HCT116 (cell line): ENCODE results near the gene ANXA3.

Experiments
- CTCF ChIP-seq, 3 experiments: fragments of 200-600 bp in 1 of 3; sonication (generic) in 1 of 3; IDR thresholded peaks in 2 of 3; conservative IDR thresholded peaks in 1 of 3; 2 replicates each; pipeline ENCODE4 v1.5.1; 2012 to 2017; ENCODE audit warnings: low read depth in 2 of 3, low read length in 2 of 3, antibody characterized with exemption in 1 of 3, borderline replicate concordance in 1 of 3, control low read depth in 1 of 3, mild to moderate bottlenecking in 1 of 3, mixed read lengths in 1 of 3, mixed run types in 1 of 3, moderate library complexity in 1 of 3; ENCODE audit not compliant: insufficient read depth in 1 of 3
- EZH2 ChIP-seq: fragments of 200-600 bp; sonication (generic); IDR thresholded peaks from 2 replicates; pipeline ENCODE4 v1.6.1; 2017; ENCODE audit warnings: antibody characterized with exemption, mixed run types
- JUND ChIP-seq: IDR thresholded peaks from 2 replicates; pipeline ENCODE4 v1.6.1; 2012
- POLR2A ChIP-seq: IDR thresholded peaks from 2 replicates; pipeline ENCODE4 v1.7.0; 2011; ENCODE audit warnings: borderline replicate concordance; ENCODE audit not compliant: insufficient read depth, insufficient read length; ENCODE audit errors: extremely low read depth
- RAD21 ChIP-seq: IDR thresholded peaks from 2 replicates; pipeline ENCODE4 v1.6.1; 2012; ENCODE audit warnings: low read depth, mild to moderate bottlenecking
- REST ChIP-seq: IDR thresholded peaks from 2 replicates; pipeline ENCODE4 v1.6.1; 2012; ENCODE audit warnings: low read depth
- SP1 ChIP-seq: IDR thresholded peaks from 2 replicates; pipeline ENCODE4 v1.6.1; 2012; ENCODE audit warnings: low read depth
- YY1 ChIP-seq: IDR thresholded peaks from 2 replicates; pipeline ENCODE4 v1.6.1; 2011; ENCODE audit warnings: low read length, low read depth, moderate library complexity, mild to moderate bottlenecking; ENCODE audit not compliant: insufficient replicate concordance; ENCODE audit errors: extremely low read depth
- ZNF274 ChIP-seq: fragments of 200-500 bp; sonication (Bioruptor generic); IDR thresholded peaks from 2 replicates; pipeline ENCODE4 v1.6.1; 2014; ENCODE audit warnings: mild to moderate bottlenecking, low read depth, low read length, inconsistent platforms

GRCh38 chr4:78608684-78609083, 57.1 kb downstream of the ANXA3 start:
- TF ChIP-seq JUND = no peak
- TF ChIP-seq CTCF (IDR thresholded peaks at IDR 0.05 in 2 of 3, conservative IDR thresholded peaks at IDR 0.05 in 1 of 3; ENCODE audit: borderline replicate concordance in 1 of 3, insufficient read depth in 1 of 3, low read depth in 2 of 3, low read length in 2 of 3) = no peak
- no peak for TF ChIP-seq SP1
- TF ChIP-seq POLR2A = no peak
- TF ChIP-seq YY1 = no peak
- no peak for TF ChIP-seq EZH2
- no peak for TF ChIP-seq REST
- TF ChIP-seq ZNF274 = no peak
- no peak for TF ChIP-seq RAD21
